CD4-positive, alpha-beta memory T cell (primary cell): ENCODE results near the gene DNAJC4. TPM values are rescaled to one million over a fixed set of nuclear protein-coding genes. Genes with fewer than 3 reads are reported as not detected.

Experiments
- CTCF ChIA-PET: fragments of 350-600 bp; sonication (Branson Sonifier 250); formaldehyde crosslinking; loops from one replicate; lab custom pipeline; 2021; ENCODE audit warnings: inconsistent platforms; ENCODE audit not compliant: partially characterized antibody; lab: Charles Lee
- POLR2A ChIA-PET: fragments of 350-600 bp; sonication (Branson Sonifier 250); formaldehyde crosslinking; loops from one replicate; lab custom pipeline; 2021; ENCODE audit not compliant: partially characterized antibody; lab: Charles Lee
- DNase-seq, 5 donors: peaks; one replicate each; pipeline versions ENCODE4 v3.0.0 to v3.0.0-alpha.2; 2020 to 2022; ENCODE audit warnings: mixed read lengths in 1 of 5
- H3K27ac ChIP-seq: one replicate; pipeline ENCODE4 v1.7.0; 2013; ENCODE audit warnings: low read depth, low read length
- H3K27me3 ChIP-seq: 2 replicates; pipeline ENCODE4 v1.7.0; 2013; ENCODE audit warnings: mild to moderate bottlenecking, low read length, moderate library complexity; ENCODE audit not compliant: insufficient read depth
- H3K36me3 ChIP-seq: 2 replicates; pipeline ENCODE4 v1.7.0; 2013; ENCODE audit warnings: mild to moderate bottlenecking, low read length, moderate library complexity; ENCODE audit not compliant: insufficient read depth
- H3K4me1 ChIP-seq: 2 replicates; pipeline ENCODE4 v1.7.0; 2013; ENCODE audit warnings: mild to moderate bottlenecking, low read length, moderate library complexity; ENCODE audit not compliant: insufficient read depth
- H3K4me3 ChIP-seq, 2 donors: one replicate each; pipeline ENCODE4 v1.7.0; 2013; ENCODE audit warnings: low read length in 2 of 2, mild to moderate bottlenecking in 1 of 2
- H3K9me3 ChIP-seq, 2 donors: one replicate each; pipeline ENCODE4 v1.7.0; 2013; ENCODE audit warnings: low read length in 2 of 2, control low read depth in 1 of 2; ENCODE audit not compliant: control insufficient read depth in 1 of 2
- H3K27ac Mint-ChIP-seq, 7 donors: one replicate each; pipeline ENCODE4 v1.8.0; 2020 to 2021; ENCODE audit warnings: mixed read lengths in 7 of 7, mild to moderate bottlenecking in 6 of 7, inconsistent platforms in 3 of 7, moderate library complexity in 3 of 7
- H3K27me3 Mint-ChIP-seq, 2 donors: one replicate each; pipeline ENCODE4 v1.8.0; 2020 to 2021; ENCODE audit warnings: mixed read lengths in 2 of 2
- H3K36me3 Mint-ChIP-seq, 2 donors: one replicate each; pipeline ENCODE4 v1.8.0; 2020 to 2021; ENCODE audit warnings: mixed read lengths in 2 of 2, inconsistent platforms in 1 of 2, mild to moderate bottlenecking in 1 of 2
- H3K4me1 Mint-ChIP-seq, 4 donors: one replicate each; pipeline ENCODE4 v1.8.0; 2020 to 2021; ENCODE audit warnings: mixed read lengths in 4 of 4, mild to moderate bottlenecking in 1 of 4
- H3K4me3 Mint-ChIP-seq, 8 donors: one replicate each; pipeline ENCODE4 v1.8.0; 2020 to 2021; ENCODE audit warnings: mixed read lengths in 8 of 8, mild to moderate bottlenecking in 7 of 8, moderate library complexity in 6 of 8, inconsistent platforms in 3 of 8
- H3K9me3 Mint-ChIP-seq, 8 donors: one replicate each; pipeline ENCODE4 v1.8.0; 2020 to 2021; ENCODE audit warnings: mixed read lengths in 8 of 8, mild to moderate bottlenecking in 5 of 8, inconsistent platforms in 3 of 8, moderate library complexity in 1 of 8
- intact Hi-C: fragments of 100-400 bp; cut with micrococcal nuclease; formaldehyde crosslinking; loops from one replicate; pipeline ENCODE4 v1.15.1; 2023
- polyA plus RNA-seq, 2 donors: library from polyadenylated mRNA; unstranded; fragments of 300-500 nt; fragmentation: Illumina TruSeq; gene quantifications; one replicate each; pipeline ENCODE4 v1.2.3, GENCODE V29; 2021
- total RNA-seq, 2 experiments: library from RNA; stranded (reverse); gene quantifications; one replicate each; pipeline ENCODE4 v1.2.3, GENCODE V29; 2021

DNAJC4 gene
- total and polyA plus RNA-seq, 4 experiments from 2014 or later, result 15.6 to 64.5 (median 42.1) TPM

GRCh38 chr11:64220798-64221197 is 9.6 kb upstream of the DNAJC4 start:
- POLR2A ChIA-PET, result interaction anchor here (7.1 to 38.9 kb wide), 3 partner anchors 11 to 19 kb away, joined by 200 to 937 read pairs (median 937); partner anchors contain the start of genes DNAJC4, FERMT3, FKBP2 and NUDT22
- no peak for DNase-seq
- no peaks in the 10 kb centered on the region for H3K9me3 ChIP-seq
- intact Hi-C loops, result no loop called here
- H3K36me3 ChIP-seq, result peaks cover 42% of the 10 kb centered on the region
- H3K27me3 ChIP-seq, result no peaks in the 10 kb centered on the region
- CTCF ChIA-PET, result interaction anchor here (18.8 kb wide), 1 partner anchor 14 kb away, joined by 207 read pairs; the partner anchor contains the start of gene FERMT3
- Mint-ChIP-seq H3K4me1 (peaks cover 5 to 18% (median 7%) of the 10 kb centered on the region in 4 donors), H3K27me3 (no peaks in the 10 kb centered on the region), H3K4me3 (no peak overlapping the region), H3K36me3 (peaks cover 5 to 29% of the 10 kb centered on the region in 2 donors), H3K27ac (no peak overlapping the region), H3K9me3 (no peaks in the 10 kb centered on the region)
- peaks cover 12% of the 10 kb centered on the region for H3K4me1 ChIP-seq
- H3K4me3 ChIP-seq, result no peak overlapping the region
- no peak overlapping the region for H3K27ac ChIP-seq

GRCh38 chr11:64222651-64223000 is 7.7 kb upstream of the DNAJC4 start:
- no peak overlapping the region for H3K27ac Mint-ChIP-seq
- H3K36me3 Mint-ChIP-seq, result peaks cover 5 to 26% of the 10 kb centered on the region in 2 donors

DNA sequence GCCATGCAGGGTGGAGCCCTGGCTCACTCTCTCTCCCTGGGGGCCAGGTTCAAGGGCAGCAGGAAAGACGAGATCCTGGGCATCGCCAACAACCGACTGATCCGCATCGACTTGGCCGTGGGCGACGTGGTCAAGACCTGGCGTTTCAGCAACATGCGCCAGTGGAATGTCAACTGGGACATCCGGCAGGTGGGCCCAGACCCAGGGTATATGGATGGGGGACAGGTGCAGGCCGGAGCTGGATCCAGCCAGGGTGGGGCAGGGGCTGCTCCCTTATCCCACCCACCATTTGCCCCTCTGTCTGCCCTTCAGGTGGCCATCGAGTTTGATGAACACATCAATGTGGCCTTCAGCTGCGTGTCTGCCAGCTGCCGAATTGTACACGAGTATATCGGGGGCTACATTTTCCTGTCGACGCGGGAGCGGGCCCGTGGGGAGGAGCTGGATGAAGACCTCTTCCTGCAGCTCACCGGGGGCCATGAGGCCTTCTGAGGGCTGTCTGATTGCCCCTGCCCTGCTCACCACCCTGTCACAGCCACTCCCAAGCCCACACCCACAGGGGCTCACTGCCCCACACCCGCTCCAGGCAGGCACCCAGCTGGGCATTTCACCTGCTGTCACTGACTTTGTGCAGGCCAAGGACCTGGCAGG is 7.2 kb upstream of the DNAJC4 start:
- Mint-ChIP-seq H3K27ac (no peak overlapping the region), H3K4me3 (no peak overlapping the region), H3K9me3 (no peaks in the 10 kb centered on the region), H3K4me1 (peaks cover 10 to 33% (median 16%) of the 10 kb centered on the region in 4 donors), H3K36me3 (peaks cover 5 to 25% of the 10 kb centered on the region in 2 donors), H3K27me3 (no peaks in the 10 kb centered on the region)
- H3K4me3 ChIP-seq, result no peak overlapping the region
- ChIA-PET POLR2A (interaction anchor here (0.6 to 38.9 kb wide), 8 partner anchors 14 to 522 kb away, joined by 3 to 937 read pairs (median 16); partner anchors contain the start of genes BAD, ESRRA, FERMT3 and FKBP2), CTCF (interaction anchor here (1.4 to 18.8 kb wide), 4 partner anchors 9 to 80 kb away, joined by 4 to 207 read pairs (median 26); partner anchors contain the start of genes CATSPERZ, ESRRA and FERMT3)
- H3K27me3 ChIP-seq, result no peaks in the 10 kb centered on the region
- no peaks in the 10 kb centered on the region for H3K9me3 ChIP-seq
- no peak for DNase-seq
- H3K4me1 ChIP-seq, result peaks cover 25% of the 10 kb centered on the region
- peaks cover 42% of the 10 kb centered on the region for H3K36me3 ChIP-seq
- intact Hi-C loops, result no loop called here
- H3K27ac ChIP-seq, result no peak overlapping the region

More at GRCh38 chr11:64222651-64223000, 7.7 kb upstream of the DNAJC4 start:
- Histone ChIP-seq H3K27ac (no peak overlapping the region), H3K27me3 (no peaks in the 10 kb centered on the region), H3K9me3 (no peaks in the 10 kb centered on the region), H3K4me1 (peaks cover 23% of the 10 kb centered on the region), H3K36me3 (peaks cover 42% of the 10 kb centered on the region), H3K4me3 (no peak overlapping the region)
- intact Hi-C loops, result no loop called here
- peaks cover 10 to 28% (median 15%) of the 10 kb centered on the region in 4 donors for H3K4me1 Mint-ChIP-seq
- no peaks in the 10 kb centered on the region for H3K9me3 Mint-ChIP-seq
- ChIA-PET POLR2A (interaction anchor here (1.1 to 38.9 kb wide), 4 partner anchors 13 to 82 kb away, joined by 3 to 937 read pairs (median 110); partner anchors contain the start of genes ESRRA, FERMT3, FKBP2 and PPP1R14B), CTCF (interaction anchor here (2.3 to 18.8 kb wide), 3 partner anchors 16 to 80 kb away, joined by 7 to 207 read pairs (median 45); partner anchors contain the start of genes CATSPERZ, ESRRA and FERMT3)
- H3K4me3 Mint-ChIP-seq, result no peak overlapping the region
- no peaks in the 10 kb centered on the region for H3K27me3 Mint-ChIP-seq
- DNase-seq, result no peak

- no peaks in the 10 kb centered on the region for H3K9me3 ChIP-seq
- H3K36me3 ChIP-seq, result peaks cover 31% of the 10 kb centered on the region
- no peak overlapping the region for H3K27ac ChIP-seq
- peak overlapping the region in 6 of 7 donors; percentile 11 to 91 (median 47) for H3K27ac Mint-ChIP-seq
- H3K27me3 Mint-ChIP-seq, result no peaks in the 10 kb centered on the region
- H3K4me1 Mint-ChIP-seq, result peaks cover 10 to 41% (median 19%) of the 10 kb centered on the region in 4 donors
- ChIA-PET POLR2A (interaction anchor here (1.1 to 38.9 kb wide), 10 partner anchors 15 to 93 kb away, joined by 4 to 937 read pairs (median 16); partner anchors contain the start of genes BAD, ESRRA, FERMT3 and FKBP2), CTCF (interaction anchor here (1.1 to 18.8 kb wide), 6 partner anchors 10 to 93 kb away, joined by 3 to 207 read pairs (median 6); partner anchors contain the start of genes CATSPERZ, ESRRA, FERMT3 and PRDX5)
- intact Hi-C loops, result no loop called here
- no peak overlapping the region for H3K4me3 ChIP-seq
- peaks cover 31% of the 10 kb centered on the region for H3K4me1 ChIP-seq
- no peak for DNase-seq
- peak overlapping the region in 5 of 8 donors; percentile 21 to 90 (median 39) for H3K4me3 Mint-ChIP-seq
- no peaks in the 10 kb centered on the region for H3K9me3 Mint-ChIP-seq
- no peaks in the 10 kb centered on the region for H3K27me3 ChIP-seq
- H3K36me3 Mint-ChIP-seq, result peaks cover 0 to 14% of the 10 kb centered on the region in 2 donors
Observed at GRCh38 chr11:64224151-64224890, 6.0 kb upstream of the DNAJC4 start.

GRCh38 chr11:64224891-64225607 is 5.3 kb upstream of the DNAJC4 start:
- Histone ChIP-seq H3K4me3 (peak overlapping the region in 1 of 2 donors; percentile 94), H3K36me3 (peaks cover 24% of the 10 kb centered on the region), H3K9me3 (no peaks in the 10 kb centered on the region), H3K4me1 (peaks cover 38% of the 10 kb centered on the region), H3K27me3 (no peaks in the 10 kb centered on the region), H3K27ac (peak overlapping the region; percentile 77)
- peaks cover 13 to 49% (median 24%) of the 10 kb centered on the region in 4 donors for H3K4me1 Mint-ChIP-seq
- no peaks in the 10 kb centered on the region for H3K27me3 Mint-ChIP-seq
- CTCF ChIA-PET, result interaction anchor here (1.1 to 18.8 kb wide), 4 partner anchors 12 to 78 kb away, joined by 3 to 207 read pairs (median 26); partner anchors contain the start of genes CATSPERZ, ESRRA and FERMT3
- intact Hi-C loops, result no loop called here
- H3K9me3 Mint-ChIP-seq, result no peaks in the 10 kb centered on the region
- no peak for DNase-seq
- peaks cover 0 to 16% of the 10 kb centered on the region in 2 donors for H3K36me3 Mint-ChIP-seq
- peak overlapping the region; percentile 68 to 94 (median 90) for H3K4me3 Mint-ChIP-seq
- POLR2A ChIA-PET, result interaction anchor here (1.1 to 38.9 kb wide), 10 partner anchors 14 to 92 kb away, joined by 4 to 937 read pairs (median 19); partner anchors contain the start of genes BAD, ESRRA, FERMT3 and FKBP2
- H3K27ac Mint-ChIP-seq, result peak overlapping the region; percentile 52 to 93 (median 83)
